ENCODE measurements around the gene PAM.

- TF ChIP-seq ISL1 (CRISPR knock-in tag; IDR thresholded peaks at IDR 0.05) (peak; percentile 54; the same call in 1 of the 2 replicates), ZNF70 (CRISPR knock-in tag; IDR thresholded peaks at IDR 0.05) (no peak), ZC3H10 (CRISPR knock-in tag; IDR thresholded peaks at IDR 0.05) (peak; percentile 54; the same call in 1 of the 2 replicates), CREB5 (CRISPR knock-in tag; IDR thresholded peaks at IDR 0.05; ENCODE audit: low read depth) (0 out of 2 replicates have a peak, but pooled peaks have one; percentile 41)
Measured at GRCh38 chr5:103057208-103058130, 302.4 kb downstream of the PAM start.

Data from SK-N-SH treated with all-trans-retinoic acid at 6 μM for 48 hours (cell line).